BE2C (cell line): Measurements from ENCODE around the gene KNSTRN.

Source experiments
- DNase-seq: peaks from one replicate; pipeline ENCODE4 v3.0.0-alpha.2; 2020
- H3K27me3 ChIP-seq: fragments of 250-450 bp; sonication (Bioruptor Pico); 2 replicates; pipeline ENCODE4 v1.5.1; 2020; ENCODE audit warnings: mild to moderate bottlenecking
- H3K36me3 ChIP-seq: fragments of 250-450 bp; sonication (Bioruptor Pico); 2 replicates; pipeline ENCODE4 v1.5.1; 2020; ENCODE audit warnings: mild to moderate bottlenecking
- H3K4me1 ChIP-seq: fragments of 250-450 bp; sonication (Bioruptor Pico); 2 replicates; pipeline ENCODE4 v1.5.1; 2020
- H3K4me3 ChIP-seq: 2 replicates; pipeline ENCODE4 v1.5.1; 2011; ENCODE audit warnings: low read depth, low read length
- H3K9me3 ChIP-seq: fragments of 250-450 bp; sonication (Bioruptor Pico); 2 replicates; pipeline ENCODE4 v1.5.1; 2020
- TF ChIP-seq, protein P1 (sequence below): IDR thresholded peaks from 2 replicates; pipeline ENCODE4 v1.5.1; 2012; ENCODE audit warnings: mild to moderate bottlenecking, low read depth, low read length

KNSTRN gene

DNA sequence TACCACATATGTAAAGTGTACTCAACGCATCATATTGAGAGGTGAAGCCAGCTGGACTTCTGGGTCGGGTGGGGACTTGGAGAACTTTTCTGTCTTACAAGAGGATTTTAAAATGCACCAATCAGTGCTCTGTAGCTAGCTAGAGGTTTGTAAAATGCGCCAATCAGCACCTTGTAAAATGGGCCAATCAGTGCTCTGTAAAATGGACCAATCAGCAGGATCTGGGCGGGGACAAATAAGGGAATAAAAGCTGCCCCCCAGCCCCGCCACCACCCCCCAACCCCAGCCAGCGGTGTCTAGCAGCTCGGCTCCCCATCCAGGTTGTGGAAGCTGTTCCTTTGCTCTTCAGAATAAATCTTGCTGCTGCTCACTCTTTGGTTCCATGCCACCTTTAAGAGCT, 16.8 kb downstream of the KNSTRN start:
- Histone ChIP-seq H3K4me3 (no peak overlapping the region), H3K9me3 (no peaks in the 10 kb centered on the region), H3K4me1 (no peaks in the 10 kb centered on the region), H3K27me3 (no peaks in the 10 kb centered on the region), H3K36me3 (peaks cover 3% of the 10 kb centered on the region)
- TF ChIP-seq, protein P1, sequence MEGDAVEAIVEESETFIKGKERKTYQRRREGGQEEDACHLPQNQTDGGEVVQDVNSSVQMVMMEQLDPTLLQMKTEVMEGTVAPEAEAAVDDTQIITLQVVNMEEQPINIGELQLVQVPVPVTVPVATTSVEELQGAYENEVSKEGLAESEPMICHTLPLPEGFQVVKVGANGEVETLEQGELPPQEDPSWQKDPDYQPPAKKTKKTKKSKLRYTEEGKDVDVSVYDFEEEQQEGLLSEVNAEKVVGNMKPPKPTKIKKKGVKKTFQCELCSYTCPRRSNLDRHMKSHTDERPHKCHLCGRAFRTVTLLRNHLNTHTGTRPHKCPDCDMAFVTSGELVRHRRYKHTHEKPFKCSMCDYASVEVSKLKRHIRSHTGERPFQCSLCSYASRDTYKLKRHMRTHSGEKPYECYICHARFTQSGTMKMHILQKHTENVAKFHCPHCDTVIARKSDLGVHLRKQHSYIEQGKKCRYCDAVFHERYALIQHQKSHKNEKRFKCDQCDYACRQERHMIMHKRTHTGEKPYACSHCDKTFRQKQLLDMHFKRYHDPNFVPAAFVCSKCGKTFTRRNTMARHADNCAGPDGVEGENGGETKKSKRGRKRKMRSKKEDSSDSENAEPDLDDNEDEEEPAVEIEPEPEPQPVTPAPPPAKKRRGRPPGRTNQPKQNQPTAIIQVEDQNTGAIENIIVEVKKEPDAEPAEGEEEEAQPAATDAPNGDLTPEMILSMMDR = no peak
- no peak for DNase-seq

DNA sequence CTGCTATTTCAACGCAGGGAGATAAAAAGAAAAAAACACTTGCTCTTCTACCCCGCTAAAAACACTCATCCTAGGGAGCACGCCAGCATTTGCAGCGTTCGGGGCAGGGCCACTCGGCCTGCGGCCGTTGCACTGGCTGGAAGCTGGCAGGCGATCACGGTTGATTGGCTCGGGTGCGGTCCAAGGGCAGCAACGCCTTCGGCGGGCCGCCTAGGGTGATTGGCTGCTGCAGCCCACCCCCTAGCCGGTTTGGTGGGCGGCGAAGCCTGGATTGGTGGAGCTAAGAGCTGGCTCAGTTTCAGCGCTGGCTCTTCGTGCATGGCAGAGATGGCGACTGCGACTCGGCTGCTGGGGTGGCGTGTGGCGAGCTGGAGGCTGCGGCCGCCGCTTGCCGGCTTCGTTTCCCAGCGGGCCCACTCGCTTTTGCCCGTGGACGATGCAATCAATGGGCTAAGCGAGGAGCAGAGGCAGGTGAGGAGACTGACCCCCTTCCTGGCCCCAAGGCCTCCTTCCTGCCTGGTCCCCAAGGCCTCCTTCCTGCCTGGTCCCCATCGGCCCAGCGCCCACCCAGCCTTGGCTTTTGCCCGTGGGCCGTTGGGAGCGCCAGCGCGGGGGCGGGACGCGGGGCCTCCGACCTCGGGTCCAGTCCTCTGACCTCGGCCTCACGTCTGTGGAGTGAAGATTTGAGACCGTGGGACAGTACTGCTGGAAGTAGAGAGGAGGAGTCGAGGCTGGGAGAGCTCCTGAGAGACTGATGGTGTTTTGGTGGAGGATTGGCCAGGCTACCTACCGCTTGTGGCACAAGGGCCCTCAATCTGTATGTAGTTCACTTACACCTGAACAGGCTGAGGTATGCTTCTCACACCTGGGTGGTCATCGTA, 23.2 kb downstream of the KNSTRN start, which contains the start of gene IVD:
Gene IVD, plus strand, starts transcription at position 295 of the 881 bp plus-strand sequence. Its CDS starts 33 bp downstream, at position 328.
- no peaks in the 10 kb centered on the region for H3K27me3 ChIP-seq
- H3K4me3 ChIP-seq = peak within 1 kb of the TSS; percentile 97
- peaks cover 22% of the 10 kb centered on the region for H3K36me3 ChIP-seq
- H3K9me3 ChIP-seq = no peaks in the 10 kb centered on the region
- DNase-seq = peak; percentile 98
- no peaks in the 10 kb centered on the region for H3K4me1 ChIP-seq
- TF ChIP-seq, protein P1 = no peak

DNA sequence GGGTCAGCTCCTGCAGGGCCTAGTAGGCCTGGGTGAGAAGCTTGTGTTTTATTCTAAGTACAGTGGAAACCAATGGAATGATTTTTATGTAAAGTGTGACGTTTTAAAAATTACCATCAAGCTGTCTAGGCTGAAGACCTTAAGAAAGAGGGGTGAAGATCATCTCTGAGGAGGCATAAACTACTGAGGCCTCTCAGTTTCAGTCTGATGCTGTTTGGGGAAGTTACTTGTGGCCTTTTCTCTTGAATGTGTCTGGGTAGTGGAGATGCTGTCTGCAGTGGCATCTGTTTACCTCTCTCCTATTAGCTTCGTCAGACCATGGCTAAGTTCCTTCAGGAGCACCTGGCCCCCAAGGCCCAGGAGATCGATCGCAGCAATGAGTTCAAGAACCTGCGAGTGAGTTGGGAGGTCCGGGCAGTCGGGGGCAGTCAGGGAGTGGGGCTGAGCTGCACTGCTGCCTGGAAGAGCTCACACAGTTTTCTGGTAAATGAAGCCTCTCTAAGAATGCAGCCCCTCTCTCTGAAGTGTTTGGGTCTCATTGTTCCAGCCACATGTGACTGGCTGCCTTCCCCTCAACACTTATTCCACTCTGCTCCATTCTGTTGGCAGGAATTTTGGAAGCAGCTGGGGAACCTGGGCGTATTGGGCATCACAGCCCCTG, 24.9 kb downstream of the KNSTRN start:
- Histone ChIP-seq H3K36me3 (peaks cover 37% of the 10 kb centered on the region), H3K27me3 (no peaks in the 10 kb centered on the region), H3K9me3 (no peaks in the 10 kb centered on the region), H3K4me1 (no peaks in the 10 kb centered on the region), H3K4me3 (no peak overlapping the region)
- TF ChIP-seq, protein P1 = no peak
- no peak for DNase-seq

DNA sequence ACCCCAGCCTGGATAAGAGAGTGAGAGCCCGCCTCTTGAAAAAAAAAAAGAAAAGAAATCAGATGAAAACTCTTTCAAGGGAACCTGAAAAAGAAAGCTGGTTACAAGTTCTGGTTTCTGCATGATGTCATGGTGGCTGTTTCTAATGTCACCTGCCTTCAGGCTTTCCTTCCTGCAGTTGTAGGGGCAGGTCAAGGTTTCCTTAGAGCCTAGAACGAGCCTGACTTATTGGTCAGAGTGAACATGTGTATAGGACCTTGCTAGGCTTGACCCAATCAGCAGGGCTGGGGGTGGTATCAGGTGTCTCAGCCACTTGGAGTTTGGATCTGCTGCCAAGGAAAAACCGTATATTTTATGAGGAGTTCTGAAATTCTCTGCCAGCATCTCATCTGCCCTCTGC, 26.8 kb downstream of the KNSTRN start:
- no peak for DNase-seq
- peaks cover 52% of the 10 kb centered on the region for H3K36me3 ChIP-seq
- no peaks in the 10 kb centered on the region for H3K9me3 ChIP-seq
- H3K4me1 ChIP-seq = no peaks in the 10 kb centered on the region
- TF ChIP-seq, protein P1 = no peak
- H3K27me3 ChIP-seq = no peaks in the 10 kb centered on the region
- no peak overlapping the region for H3K4me3 ChIP-seq

DNA sequence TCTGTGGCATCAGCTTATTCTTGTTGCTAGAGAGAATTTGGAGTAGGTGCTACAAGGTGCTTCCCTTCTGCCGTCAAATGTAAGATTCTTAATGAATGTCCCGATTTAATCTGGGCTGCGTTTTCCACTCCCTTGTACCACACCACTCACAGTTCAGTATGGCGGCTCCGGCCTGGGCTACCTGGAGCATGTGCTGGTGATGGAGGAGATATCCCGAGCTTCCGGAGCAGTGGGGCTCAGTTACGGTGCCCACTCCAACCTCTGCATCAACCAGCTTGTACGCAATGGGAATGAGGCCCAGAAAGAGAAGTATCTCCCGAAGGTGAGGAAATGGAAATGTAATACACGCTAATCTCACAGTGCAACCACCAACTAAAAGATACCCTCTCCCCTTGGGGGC, 28.0 kb downstream of the KNSTRN start:
- TF ChIP-seq, protein P1 = no peak
- Histone ChIP-seq H3K27me3 (no peaks in the 10 kb centered on the region), H3K4me3 (no peak overlapping the region), H3K9me3 (no peaks in the 10 kb centered on the region), H3K36me3 (peaks cover 61% of the 10 kb centered on the region), H3K4me1 (no peaks in the 10 kb centered on the region)
- DNase-seq = no peak
